ENCODE measurements around the gene TNFAIP1. TPM values are rescaled to one million over a fixed set of nuclear protein-coding genes. Genes with fewer than 3 reads are reported as not detected.
A peak's percentile ranks its signal among the peaks of the same experiment; 100 is the strongest.

The TNFAIP1 gene
- total RNA-seq, 2 donors from 2014 or later: 15.2 to 15.8 TPM

DNA sequence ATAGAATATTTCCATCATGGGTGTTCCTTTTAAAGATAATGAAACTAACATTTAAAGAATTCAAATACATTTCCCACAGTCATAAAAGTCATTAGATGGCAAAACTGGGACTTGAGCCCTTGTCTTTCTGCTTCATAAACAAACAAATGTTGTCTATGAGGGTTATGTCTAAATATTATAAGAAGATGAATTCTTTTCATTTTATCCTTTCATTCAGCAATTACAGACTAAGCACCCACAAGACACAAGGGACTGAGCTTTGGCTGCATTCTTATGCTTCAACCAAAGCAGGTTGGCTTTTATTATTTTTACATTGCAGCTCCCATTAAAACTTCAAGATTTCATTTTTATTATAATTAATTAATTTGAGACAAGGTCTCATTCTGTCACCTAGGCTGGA lies 50.8 kb downstream of the TNFAIP1 start:
- H3K27ac ChIP-seq: no peak overlapping the region
- no peaks in the 10 kb centered on the region for H3K27me3 ChIP-seq
- ATAC-seq (no peak), DNase-seq (peak in 1 of 4 donors; percentile 4)
- H3K9me3 ChIP-seq: no peaks in the 10 kb centered on the region
- intact Hi-C loops (cut with DNase I): no loop called here
- H3K4me1 ChIP-seq: peaks cover 21% of the 10 kb centered on the region
- TF ChIP-seq, protein P1, sequence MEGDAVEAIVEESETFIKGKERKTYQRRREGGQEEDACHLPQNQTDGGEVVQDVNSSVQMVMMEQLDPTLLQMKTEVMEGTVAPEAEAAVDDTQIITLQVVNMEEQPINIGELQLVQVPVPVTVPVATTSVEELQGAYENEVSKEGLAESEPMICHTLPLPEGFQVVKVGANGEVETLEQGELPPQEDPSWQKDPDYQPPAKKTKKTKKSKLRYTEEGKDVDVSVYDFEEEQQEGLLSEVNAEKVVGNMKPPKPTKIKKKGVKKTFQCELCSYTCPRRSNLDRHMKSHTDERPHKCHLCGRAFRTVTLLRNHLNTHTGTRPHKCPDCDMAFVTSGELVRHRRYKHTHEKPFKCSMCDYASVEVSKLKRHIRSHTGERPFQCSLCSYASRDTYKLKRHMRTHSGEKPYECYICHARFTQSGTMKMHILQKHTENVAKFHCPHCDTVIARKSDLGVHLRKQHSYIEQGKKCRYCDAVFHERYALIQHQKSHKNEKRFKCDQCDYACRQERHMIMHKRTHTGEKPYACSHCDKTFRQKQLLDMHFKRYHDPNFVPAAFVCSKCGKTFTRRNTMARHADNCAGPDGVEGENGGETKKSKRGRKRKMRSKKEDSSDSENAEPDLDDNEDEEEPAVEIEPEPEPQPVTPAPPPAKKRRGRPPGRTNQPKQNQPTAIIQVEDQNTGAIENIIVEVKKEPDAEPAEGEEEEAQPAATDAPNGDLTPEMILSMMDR (IDR thresholded peaks at IDR 0.05): no peak
- TF ChIP-seq POLR2A (IDR thresholded peaks at IDR 0.05): no peak
- H3K4me3 ChIP-seq: no peak overlapping the region
- H3K36me3 ChIP-seq (replicated peaks in 1 of 2; ENCODE audit: insufficient read depth in 1 of 2, low read depth in 2 of 2): peaks cover 0 to 20% of the 10 kb centered on the region in 2 donors

DNA sequence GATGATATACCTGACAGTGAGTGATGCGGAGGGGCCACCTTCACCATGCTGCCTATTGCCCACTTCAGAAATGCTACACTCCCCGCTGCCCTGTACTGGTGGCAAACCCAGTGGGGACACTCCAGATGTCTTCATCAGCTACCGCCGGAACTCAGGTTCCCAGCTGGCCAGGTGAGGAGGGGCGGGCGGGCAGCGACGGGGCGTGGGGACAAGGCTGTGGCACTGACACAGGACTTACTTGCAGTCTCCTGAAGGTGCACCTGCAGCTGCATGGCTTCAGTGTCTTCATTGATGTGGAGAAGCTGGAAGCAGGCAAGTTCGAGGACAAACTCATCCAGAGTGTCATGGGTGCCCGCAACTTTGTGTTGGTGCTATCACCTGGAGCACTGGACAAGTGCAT lies 52.5 kb downstream of the TNFAIP1 start:
- no peak for DNase-seq
- H3K27me3 ChIP-seq: no peaks in the 10 kb centered on the region

DNA sequence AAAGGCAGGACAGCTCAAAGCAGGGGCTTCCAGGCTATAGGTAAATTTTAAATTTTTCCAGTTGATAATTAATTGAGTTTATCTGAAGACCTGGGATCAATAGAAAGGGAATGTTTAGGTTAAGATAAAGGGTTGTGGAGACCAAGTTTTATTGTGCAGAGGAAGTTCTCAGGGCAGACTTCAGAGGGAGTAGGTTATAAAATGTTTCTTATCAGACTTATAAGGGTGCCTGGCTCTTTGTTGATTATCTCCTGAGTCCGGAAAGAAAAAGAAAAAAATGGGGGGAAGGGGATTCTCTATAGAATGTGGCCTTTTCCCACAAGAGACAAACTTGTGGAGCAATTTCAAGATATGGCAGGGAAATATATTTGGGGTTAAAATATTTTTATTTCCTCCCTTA lies 54.6 kb downstream of the TNFAIP1 start:
- no peak overlapping the region for H3K27ac ChIP-seq
- H3K27me3 ChIP-seq: no peaks in the 10 kb centered on the region
- H3K4me3 ChIP-seq: no peak overlapping the region
- peaks cover 10% of the 10 kb centered on the region for H3K4me1 ChIP-seq
- intact Hi-C loops (cut with DNase I): no loop called here
- H3K36me3 ChIP-seq (replicated peaks in 1 of 2; ENCODE audit: insufficient read depth in 1 of 2, low read depth in 2 of 2): peaks cover 0 to 28% of the 10 kb centered on the region in 2 donors
- TF ChIP-seq POLR2A (IDR thresholded peaks at IDR 0.05): no peak
- TF ChIP-seq, protein P1 (IDR thresholded peaks at IDR 0.05): no peak
- H3K9me3 ChIP-seq: no peaks in the 10 kb centered on the region
- ATAC-seq (no peak), DNase-seq (no peak)
- 80 to 90% methylated on average over 1 of the region's 1 CpG for WGBS, 2 donors

More for the DNA sequence above, 52.5 kb downstream of the TNFAIP1 start:
- 90 to 92% methylated on average over 11 of the region's 11 CpGs for WGBS, 2 donors
- peaks cover 17% of the 10 kb centered on the region for H3K4me1 ChIP-seq
- H3K27ac ChIP-seq: no peak overlapping the region
- no peaks in the 10 kb centered on the region for H3K9me3 ChIP-seq
- no peak for ATAC-seq
- H3K36me3 ChIP-seq (replicated peaks in 1 of 2; ENCODE audit: insufficient read depth in 1 of 2, low read depth in 2 of 2): peaks cover 0 to 21% of the 10 kb centered on the region in 2 donors
- no peak overlapping the region for H3K4me3 ChIP-seq
- TF ChIP-seq, protein P1 (IDR thresholded peaks at IDR 0.05): no peak
- intact Hi-C loops (cut with DNase I): no loop called here

DNA sequence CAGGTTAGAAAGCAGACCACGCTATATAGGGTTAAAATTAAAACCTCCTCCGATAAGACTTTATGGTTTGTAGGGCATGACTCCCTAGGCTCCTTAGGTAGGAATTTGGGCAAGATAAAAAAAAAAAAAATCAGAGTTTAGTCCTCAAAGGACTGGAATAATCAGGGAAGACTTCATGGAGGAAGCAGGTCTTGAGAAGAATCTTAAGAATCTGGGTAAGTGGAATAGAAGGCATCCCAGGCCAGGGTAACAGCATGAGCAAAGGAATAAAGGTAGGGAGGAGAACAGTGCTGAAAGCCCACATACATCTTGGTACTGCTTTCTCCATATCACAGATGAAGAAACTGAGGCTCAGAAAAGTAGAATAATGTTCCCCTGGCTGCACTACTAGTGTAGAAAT lies 55.0 kb downstream of the TNFAIP1 start:
- 90 to 91% methylated on average over 2 of the region's 2 CpGs for WGBS, 2 donors
- ATAC-seq (no peak), DNase-seq (no peak)
- intact Hi-C loops (cut with DNase I): no loop called here
- Histone ChIP-seq H3K4me3 (no peak overlapping the region), H3K4me1 (peaks cover 10% of the 10 kb centered on the region), H3K27me3 (no peaks in the 10 kb centered on the region), H3K36me3 (replicated peaks in 1 of 2; ENCODE audit: insufficient read depth in 1 of 2, low read depth in 2 of 2) (peaks cover 0 to 30% of the 10 kb centered on the region in 2 donors), H3K27ac (no peak overlapping the region), H3K9me3 (no peaks in the 10 kb centered on the region)
- TF ChIP-seq POLR2A (IDR thresholded peaks at IDR 0.05): no peak
- TF ChIP-seq, protein P1 (IDR thresholded peaks at IDR 0.05): no peak

DNA sequence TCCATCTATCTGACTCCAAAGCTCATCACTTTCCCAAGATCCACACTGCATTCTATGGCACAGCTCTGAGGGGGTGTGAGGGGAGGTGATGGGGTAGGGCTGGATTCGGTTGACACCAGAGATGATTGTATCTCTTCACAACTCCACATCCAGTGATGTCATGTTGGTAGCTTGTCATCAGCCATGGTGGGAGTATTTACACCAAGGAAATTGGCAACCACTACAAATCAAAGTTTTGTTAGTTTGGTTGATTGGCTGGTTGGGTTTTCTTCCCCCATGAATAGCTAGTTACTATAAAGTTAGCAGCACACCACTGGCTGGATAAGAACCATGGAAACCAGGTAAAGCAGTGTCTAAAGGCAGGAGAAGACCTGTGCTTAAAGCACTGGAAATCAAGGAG lies 55.4 kb downstream of the TNFAIP1 start:
- WGBS, 2 donors: 90 to 100% methylated on average over 1 of the region's 1 CpG
- Histone ChIP-seq H3K4me3 (no peak overlapping the region), H3K9me3 (no peaks in the 10 kb centered on the region), H3K27ac (no peak overlapping the region), H3K4me1 (peaks cover 8% of the 10 kb centered on the region), H3K27me3 (no peaks in the 10 kb centered on the region), H3K36me3 (replicated peaks in 1 of 2; ENCODE audit: insufficient read depth in 1 of 2, low read depth in 2 of 2) (peaks cover 0 to 33% of the 10 kb centered on the region in 2 donors)
- DNase-seq: no peak
- no peak for TF ChIP-seq POLR2A (IDR thresholded peaks at IDR 0.05)
- intact Hi-C loops (cut with DNase I): no loop called here
- ATAC-seq: no peak
